Suprapubic skin (tissue), 4 donors: Measurements from ENCODE around the gene RHBDL3. TPM values are rescaled to one million over a fixed set of nuclear protein-coding genes. Genes with fewer than 3 reads are reported as not detected.

ENCODE experiments used
- DNase-seq, 2 donors: peaks; one replicate each; pipeline ENCODE4 v3.0.0-alpha.2; 2019; ENCODE audit warnings: low spot score in 2 of 2
- H3K27ac ChIP-seq: fragments of 200-600 bp; sonication (generic); one replicate; pipeline ENCODE4 v1.5.1; 2019
- H3K27me3 ChIP-seq: fragments of 200-600 bp; sonication (generic); one replicate; pipeline ENCODE4 v1.5.1; 2019
- H3K36me3 ChIP-seq: fragments of 200-600 bp; sonication (generic); one replicate; pipeline ENCODE4 v1.5.1; 2019
- H3K4me1 ChIP-seq: fragments of 200-600 bp; sonication (generic); one replicate; pipeline ENCODE4 v1.5.1; 2019
- H3K4me3 ChIP-seq: fragments of 200-600 bp; sonication (generic); one replicate; pipeline ENCODE4 v1.5.1; 2019; ENCODE audit warnings: mild to moderate bottlenecking
- H3K9me3 ChIP-seq: fragments of 200-600 bp; sonication (generic); one replicate; pipeline ENCODE4 v1.5.1; 2019
- EP300 ChIP-seq: sonication (generic); formaldehyde crosslinking; IDR thresholded peaks from one replicate; pipeline ENCODE4 v1.6.1; 2017; ENCODE audit warnings: antibody characterized with exemption
- POLR2A ChIP-seq, 2 donors: fragments of 450-650 bp; IDR thresholded peaks; one replicate each; pipeline ENCODE4 v1.6.1; 2017; ENCODE audit warnings: antibody characterized with exemption in 2 of 2, mild to moderate bottlenecking in 2 of 2, moderate library complexity in 2 of 2
- POLR2AphosphoS5 ChIP-seq, 3 donors: sonication (generic); formaldehyde crosslinking; IDR thresholded peaks; one replicate each; pipeline ENCODE4 v1.6.1; 2017; ENCODE audit warnings: antibody characterized with exemption in 3 of 3
- WGBS: methylation state at CpG from one replicate; pipeline ENCODE4 v1.1.5; 2018; 5-methylcytosine and 5-hydroxymethylcytosine counted together
- total RNA-seq, 4 donors: library from RNA; depleted of rRNA; stranded (reverse); fragments of >200 nt; gene quantifications; one replicate each; pipeline ENCODE4 v1.1.0, GENCODE V29; 2016
- TF ChIP-seq, protein P1 (sequence below), 2 donors: fragments of 200-600 bp in 1 of 2; fragments of 450-650 bp in 1 of 2; sonication (generic) in 1 of 2; IDR thresholded peaks; one replicate each; pipeline ENCODE4 v1.5.1; 2016 to 2019; ENCODE audit warnings: antibody characterized with exemption in 2 of 2, mild to moderate bottlenecking in 1 of 2, moderate library complexity in 1 of 2

The RHBDL3 gene
- total RNA-seq, 4 donors from 2014 or later = 0.31 to 1.7 (median 0.34) TPM; not detected in 1

DNA sequence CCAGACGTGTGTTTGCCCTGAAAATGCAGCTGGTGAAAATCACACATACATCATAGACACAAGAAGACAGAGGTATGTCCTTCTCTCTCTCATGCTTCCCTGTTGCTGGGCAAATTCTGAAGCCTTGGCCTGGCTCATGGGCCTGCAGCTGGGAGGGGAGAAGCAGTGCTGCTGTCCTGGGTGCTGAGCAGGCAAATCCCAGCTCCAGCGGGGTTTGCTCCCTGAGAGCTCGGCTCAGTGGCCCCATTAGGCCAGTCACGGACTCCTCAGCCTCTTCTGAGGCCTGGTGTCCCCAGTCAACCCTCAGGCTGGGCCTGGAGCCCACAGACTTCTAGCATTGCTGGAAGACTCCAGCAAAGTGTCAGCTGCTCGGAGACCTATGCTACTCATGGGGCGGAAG is 11.7 kb downstream of the RHBDL3 start:
- no peaks in the 10 kb centered on the region for H3K36me3 ChIP-seq
- no peak overlapping the region for H3K4me3 ChIP-seq
- no peaks in the 10 kb centered on the region for H3K4me1 ChIP-seq
- H3K9me3 ChIP-seq = no peaks in the 10 kb centered on the region
- no peak overlapping the region for H3K27ac ChIP-seq
- TF ChIP-seq EP300 (no peak), POLR2A (IDR thresholded peaks at IDR 0.05) (no peak), POLR2AphosphoS5 (IDR thresholded peaks at IDR 0.05) (no peak)
- TF ChIP-seq, protein P1, sequence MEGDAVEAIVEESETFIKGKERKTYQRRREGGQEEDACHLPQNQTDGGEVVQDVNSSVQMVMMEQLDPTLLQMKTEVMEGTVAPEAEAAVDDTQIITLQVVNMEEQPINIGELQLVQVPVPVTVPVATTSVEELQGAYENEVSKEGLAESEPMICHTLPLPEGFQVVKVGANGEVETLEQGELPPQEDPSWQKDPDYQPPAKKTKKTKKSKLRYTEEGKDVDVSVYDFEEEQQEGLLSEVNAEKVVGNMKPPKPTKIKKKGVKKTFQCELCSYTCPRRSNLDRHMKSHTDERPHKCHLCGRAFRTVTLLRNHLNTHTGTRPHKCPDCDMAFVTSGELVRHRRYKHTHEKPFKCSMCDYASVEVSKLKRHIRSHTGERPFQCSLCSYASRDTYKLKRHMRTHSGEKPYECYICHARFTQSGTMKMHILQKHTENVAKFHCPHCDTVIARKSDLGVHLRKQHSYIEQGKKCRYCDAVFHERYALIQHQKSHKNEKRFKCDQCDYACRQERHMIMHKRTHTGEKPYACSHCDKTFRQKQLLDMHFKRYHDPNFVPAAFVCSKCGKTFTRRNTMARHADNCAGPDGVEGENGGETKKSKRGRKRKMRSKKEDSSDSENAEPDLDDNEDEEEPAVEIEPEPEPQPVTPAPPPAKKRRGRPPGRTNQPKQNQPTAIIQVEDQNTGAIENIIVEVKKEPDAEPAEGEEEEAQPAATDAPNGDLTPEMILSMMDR (IDR thresholded peaks at IDR 0.05) = no peak
- no peak for DNase-seq
- 86% methylated on average over 5 of the region's 6 CpGs for WGBS
- peaks cover 11% of the 10 kb centered on the region for H3K27me3 ChIP-seq

DNA sequence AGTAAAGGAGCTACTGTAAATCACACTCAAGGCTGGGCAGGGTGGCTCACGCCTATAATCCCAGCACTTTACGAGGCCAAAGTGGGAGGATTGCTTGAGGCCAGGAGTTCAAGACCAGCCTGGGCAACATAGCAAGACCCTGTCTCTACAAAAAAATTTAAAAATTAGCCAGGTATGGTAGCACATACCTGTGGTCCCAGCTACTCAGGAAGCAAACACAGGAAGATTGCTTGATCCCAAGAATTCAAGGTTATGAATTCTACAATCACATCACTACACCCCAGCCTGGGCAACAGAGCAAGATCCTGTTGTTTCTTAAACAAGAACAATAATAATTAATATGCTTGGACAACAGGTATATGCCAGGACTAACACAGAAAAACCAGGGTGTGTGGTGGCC is 13.2 kb downstream of the RHBDL3 start:
- Histone ChIP-seq H3K27ac (no peak overlapping the region), H3K9me3 (no peaks in the 10 kb centered on the region), H3K4me3 (no peak overlapping the region), H3K4me1 (no peaks in the 10 kb centered on the region), H3K36me3 (no peaks in the 10 kb centered on the region), H3K27me3 (peaks cover 11% of the 10 kb centered on the region)
- no peak for DNase-seq
- no peak for TF ChIP-seq POLR2AphosphoS5 (IDR thresholded peaks at IDR 0.05)
- TF ChIP-seq EP300 = no peak
- no peak for TF ChIP-seq POLR2A (IDR thresholded peaks at IDR 0.05)
- TF ChIP-seq, protein P1 (IDR thresholded peaks at IDR 0.05) = no peak
- 100% methylated on average over 2 of the region's 2 CpGs for whole genome bisulfite sequencing

DNA sequence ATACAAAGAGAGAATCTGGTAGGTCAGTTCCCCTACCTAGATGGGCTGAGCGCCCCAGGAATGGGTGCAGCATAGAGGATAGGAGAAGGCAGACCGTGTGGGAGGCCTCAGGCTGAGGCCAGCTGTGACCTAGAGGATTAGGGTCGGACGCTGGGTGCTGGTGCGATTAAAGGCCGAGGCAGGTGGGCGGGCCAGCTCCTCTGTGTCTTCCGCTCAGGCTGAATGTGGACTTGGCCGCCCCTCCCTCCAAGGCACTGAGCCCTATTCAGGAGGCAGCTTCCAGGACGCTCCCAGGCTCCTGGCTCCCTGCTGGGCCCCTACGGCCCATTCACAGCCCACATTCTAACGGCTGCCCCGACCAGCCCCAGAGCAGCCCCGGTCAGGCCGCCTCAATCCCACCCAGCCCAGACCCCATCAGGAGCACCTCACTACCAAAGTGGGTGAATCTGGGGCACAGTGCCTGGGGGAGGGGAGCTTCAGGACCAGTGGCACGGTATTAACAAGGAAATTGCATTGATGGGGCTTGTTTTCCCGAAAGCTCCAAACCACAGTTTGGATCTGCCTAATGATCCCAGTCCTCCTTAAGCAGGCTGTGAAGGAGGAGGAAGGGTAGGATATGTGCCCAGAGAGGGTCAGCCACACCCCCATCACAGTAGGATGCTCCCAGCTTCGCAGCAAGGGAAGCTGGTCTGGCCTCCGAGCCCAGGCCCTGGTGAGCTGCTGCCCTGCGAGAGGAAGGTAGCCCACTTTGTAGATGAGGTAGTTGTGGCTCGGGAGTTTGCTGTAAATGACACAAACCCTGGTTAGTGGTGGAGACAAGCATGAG is 14.5 kb downstream of the RHBDL3 start:
- no peaks in the 10 kb centered on the region for H3K4me1 ChIP-seq
- no peak for DNase-seq
- no peak overlapping the region for H3K4me3 ChIP-seq
- H3K36me3 ChIP-seq = no peaks in the 10 kb centered on the region
- peaks cover 6% of the 10 kb centered on the region for H3K27me3 ChIP-seq
- WGBS = 72% methylated on average over 13 of the region's 21 CpGs
- no peak overlapping the region for H3K27ac ChIP-seq
- no peak for TF ChIP-seq EP300
- no peak for TF ChIP-seq POLR2A (IDR thresholded peaks at IDR 0.05)
- no peaks in the 10 kb centered on the region for H3K9me3 ChIP-seq

DNA sequence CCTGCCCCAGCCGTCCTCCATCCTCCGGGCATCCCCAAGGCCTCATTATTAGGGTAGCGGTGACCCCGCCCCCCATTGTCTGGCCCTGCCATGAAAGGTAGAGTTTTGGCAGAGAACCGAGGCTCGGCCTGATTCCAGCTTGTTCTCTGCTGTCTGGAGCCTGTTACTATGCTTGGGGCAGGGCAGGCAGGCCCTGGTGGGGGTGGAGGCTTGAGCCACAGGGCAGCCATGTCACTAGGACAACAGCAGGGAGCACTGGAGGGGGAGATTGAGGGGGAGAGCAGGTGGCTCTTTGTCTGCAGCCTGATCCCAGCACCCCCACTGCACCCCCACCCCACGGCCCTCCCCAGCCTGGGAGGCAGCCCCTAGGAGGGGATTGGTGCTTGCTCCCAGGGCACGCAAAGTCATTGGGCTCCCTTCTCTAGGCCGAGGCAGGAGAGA is 15.4 kb downstream of the RHBDL3 start:
- H3K27ac ChIP-seq = no peak overlapping the region
- no peak overlapping the region for H3K4me3 ChIP-seq
- H3K4me1 ChIP-seq = no peaks in the 10 kb centered on the region
- no peaks in the 10 kb centered on the region for H3K36me3 ChIP-seq
- TF ChIP-seq, protein P1 (IDR thresholded peaks at IDR 0.05) = no peak
- no peak for TF ChIP-seq POLR2A (IDR thresholded peaks at IDR 0.05)
- TF ChIP-seq POLR2AphosphoS5 (IDR thresholded peaks at IDR 0.05) = no peak
- TF ChIP-seq EP300 = no peak
- WGBS = 56% methylated on average over 4 of the region's 9 CpGs
- H3K9me3 ChIP-seq = no peaks in the 10 kb centered on the region
- no peak for DNase-seq
- peaks cover 4% of the 10 kb centered on the region for H3K27me3 ChIP-seq

DNA sequence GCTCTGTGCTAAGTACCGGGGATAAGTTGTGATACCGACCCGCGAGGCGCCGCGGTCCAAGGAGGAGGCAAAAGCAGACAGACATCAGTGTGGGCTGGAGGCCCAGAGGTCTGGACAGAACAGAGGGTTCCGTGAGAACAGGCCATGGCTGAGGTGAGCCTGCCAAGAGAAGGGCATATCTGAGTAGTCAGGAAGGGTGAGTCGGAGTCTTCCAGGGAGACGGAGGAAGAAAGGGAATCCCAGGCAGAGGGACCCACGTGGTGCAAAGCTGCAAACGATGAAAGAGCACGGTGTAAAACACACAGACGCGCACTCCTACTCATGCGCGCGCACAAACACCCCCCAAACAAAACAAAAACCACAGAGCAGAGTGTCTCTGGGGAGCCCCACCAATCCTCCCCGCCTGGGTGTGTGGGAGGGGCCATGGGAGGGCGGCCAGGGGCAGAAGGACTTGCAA is 18.1 kb downstream of the RHBDL3 start:
- Histone ChIP-seq H3K4me1 (no peaks in the 10 kb centered on the region), H3K9me3 (no peaks in the 10 kb centered on the region), H3K27ac (no peak overlapping the region), H3K27me3 (peaks cover 4% of the 10 kb centered on the region), H3K4me3 (no peak overlapping the region), H3K36me3 (no peaks in the 10 kb centered on the region)
- no peak for DNase-seq
- 77% methylated on average over 20 of the region's 20 CpGs for WGBS
- TF ChIP-seq POLR2A (IDR thresholded peaks at IDR 0.05) = no peak
- no peak for TF ChIP-seq EP300
- TF ChIP-seq POLR2AphosphoS5 (IDR thresholded peaks at IDR 0.05) = no peak
- TF ChIP-seq, protein P1 (IDR thresholded peaks at IDR 0.05) = no peak
